Ascending aorta (tissue), 2 donors: ENCODE measurements around the gene DLGAP4. TPM values are rescaled to one million over a fixed set of nuclear protein-coding genes. Genes with fewer than 3 reads are reported as not detected.

Experiments
- DNase-seq, 2 donors: peaks; one replicate each; pipeline ENCODE4 v3.0.0-alpha.2; 2019; ENCODE audit warnings: low spot score in 2 of 2
- H3K27ac ChIP-seq, 2 donors: fragments of 200-600 bp; sonication (generic); one replicate each; pipeline ENCODE4 v1.5.1; 2016 to 2017; ENCODE audit warnings: mild to moderate bottlenecking in 1 of 2
- H3K27me3 ChIP-seq: fragments of 200-600 bp; sonication (generic); one replicate; pipeline ENCODE4 v1.5.1; 2017
- H3K36me3 ChIP-seq, 2 donors: fragments of 200-600 bp; sonication (generic); one replicate each; pipeline ENCODE4 v1.5.1; 2016
- H3K4me1 ChIP-seq, 2 donors: fragments of 200-600 bp; sonication (generic); one replicate each; pipeline ENCODE4 v1.5.1; 2016 to 2017; ENCODE audit warnings: mild to moderate bottlenecking in 1 of 2
- H3K4me3 ChIP-seq, 2 donors: fragments of 200-600 bp; sonication (generic); one replicate each; pipeline ENCODE4 v1.5.1; 2016 to 2017; ENCODE audit warnings: mild to moderate bottlenecking in 1 of 2
- H3K9me3 ChIP-seq, 2 donors: fragments of 200-600 bp; sonication (generic); one replicate each; pipeline ENCODE4 v1.5.1; 2016
- CTCF ChIP-seq, 3 experiments: fragments of 200-600 bp in 2 of 3; fragments of 450-650 bp in 1 of 3; sonication (generic) in 2 of 3; IDR thresholded peaks; one replicate each; pipeline ENCODE4 v1.5.1; 2016 to 2019; ENCODE audit warnings: antibody characterized with exemption in 3 of 3, mild to moderate bottlenecking in 1 of 3, moderate library complexity in 1 of 3
- intact Hi-C: fragments of 100-400 bp; cut with DNase I; formaldehyde crosslinking; loops from one replicate; pipeline ENCODE4 v1.15.1; 2023
- total RNA-seq: library from RNA; depleted of rRNA; stranded (reverse); fragments of >200 nt; gene quantifications from one replicate; pipeline ENCODE4 v1.1.0, GENCODE V29; 2016

The DLGAP4 gene
- total RNA-seq, 1 donor from 2014 or later: 98.2 TPM

- no peaks in the 10 kb centered on the region for H3K36me3 ChIP-seq
- TF ChIP-seq CTCF (IDR thresholded peaks at IDR 0.05): no peak
- intact Hi-C loops: no loop called here
- no peak overlapping the region for H3K27ac ChIP-seq
- no peak for DNase-seq
- H3K4me3 ChIP-seq: no peak overlapping the region
- H3K27me3 ChIP-seq: no peaks in the 10 kb centered on the region
- H3K4me1 ChIP-seq: no peaks in the 10 kb centered on the region
- H3K9me3 ChIP-seq: no peaks in the 10 kb centered on the region
Observed at GRCh38 chr20:36385503-36385902, 79.4 kb downstream of the DLGAP4 start.

GRCh38 chr20:36386236-36386635 is 80.1 kb downstream of the DLGAP4 start:
- H3K9me3 ChIP-seq: no peaks in the 10 kb centered on the region
- H3K4me3 ChIP-seq: no peak overlapping the region
- H3K27me3 ChIP-seq: no peaks in the 10 kb centered on the region
- intact Hi-C loops: no loop called here
- H3K4me1 ChIP-seq: no peaks in the 10 kb centered on the region
- no peaks in the 10 kb centered on the region for H3K36me3 ChIP-seq
- TF ChIP-seq CTCF (IDR thresholded peaks at IDR 0.05): no peak
- no peak overlapping the region for H3K27ac ChIP-seq
- no peak for DNase-seq

- Histone ChIP-seq H3K9me3 (no peaks in the 10 kb centered on the region), H3K27ac (no peak overlapping the region), H3K4me3 (no peak overlapping the region), H3K36me3 (no peaks in the 10 kb centered on the region), H3K27me3 (no peaks in the 10 kb centered on the region), H3K4me1 (no peaks in the 10 kb centered on the region)
- no peak for DNase-seq
- no peak for TF ChIP-seq CTCF (IDR thresholded peaks at IDR 0.05)
- intact Hi-C loops: no loop called here
Observed at GRCh38 chr20:36390269-36390668, 84.1 kb downstream of the DLGAP4 start.

GRCh38 chr20:36390719-36391415 is 84.7 kb downstream of the DLGAP4 start:
- no peak for DNase-seq
- H3K36me3 ChIP-seq: no peaks in the 10 kb centered on the region
- no peak overlapping the region for H3K4me3 ChIP-seq
- intact Hi-C loops: no loop called here
- H3K27ac ChIP-seq: no peak overlapping the region
- no peaks in the 10 kb centered on the region for H3K4me1 ChIP-seq
- H3K9me3 ChIP-seq: no peaks in the 10 kb centered on the region
- no peak for TF ChIP-seq CTCF (IDR thresholded peaks at IDR 0.05)
- no peaks in the 10 kb centered on the region for H3K27me3 ChIP-seq

- H3K4me3 ChIP-seq: no peak overlapping the region
- no peak for TF ChIP-seq CTCF (IDR thresholded peaks at IDR 0.05)
- intact Hi-C loops: no loop called here
Observed at GRCh38 chr20:36391456-36391855, 85.3 kb downstream of the DLGAP4 start.

GRCh38 chr20:36391955-36392354 is 85.8 kb downstream of the DLGAP4 start:
- H3K27ac ChIP-seq: no peak overlapping the region
- no peaks in the 10 kb centered on the region for H3K36me3 ChIP-seq
- DNase-seq: no peak
- intact Hi-C loops: no loop called here
- TF ChIP-seq CTCF (IDR thresholded peaks at IDR 0.05): no peak
- H3K4me3 ChIP-seq: no peak overlapping the region
- H3K9me3 ChIP-seq: no peaks in the 10 kb centered on the region
- no peaks in the 10 kb centered on the region for H3K27me3 ChIP-seq
- H3K4me1 ChIP-seq: no peaks in the 10 kb centered on the region

More at GRCh38 chr20:36391456-36391855, 85.3 kb downstream of the DLGAP4 start:
- Histone ChIP-seq H3K36me3 (no peaks in the 10 kb centered on the region), H3K4me1 (no peaks in the 10 kb centered on the region), H3K27ac (no peak overlapping the region), H3K9me3 (no peaks in the 10 kb centered on the region), H3K27me3 (no peaks in the 10 kb centered on the region)
- DNase-seq: no peak
